GM12878 (cell line): Measurements from ENCODE around the gene PHOSPHO1. TPM values are rescaled to one million over a fixed set of nuclear protein-coding genes. Genes with fewer than 3 reads are reported as not detected.
A peak's percentile ranks its signal among the peaks of the same experiment; 100 is the strongest.

Experiments
- BHLHE40 ChIP-seq, 2 experiments: fragments of 450-650 bp in 1 of 2; IDR thresholded peaks; 2 replicates each; pipeline ENCODE4 v1.6.1; 2011 to 2017; ENCODE audit warnings: low read depth in 2 of 2, borderline replicate concordance in 1 of 2, improper control_type of control experiment in 1 of 2, low read length in 1 of 2, mild to moderate bottlenecking in 1 of 2
- CBFB ChIP-seq: IDR thresholded peaks from 2 replicates; pipeline ENCODE4 v1.6.1; 2016; ENCODE audit warnings: antibody characterized with exemption, low read depth
- CHD4 ChIP-seq: fragments of 200-600 bp; sonication (generic); IDR thresholded peaks from 2 replicates; pipeline ENCODE4 v1.6.1; 2016; ENCODE audit warnings: mild to moderate bottlenecking
- CREM ChIP-seq: IDR thresholded peaks from 2 replicates; pipeline ENCODE4 v1.6.1; 2014; ENCODE audit warnings: antibody characterized with exemption, low read depth
- EZH2 ChIP-seq: IDR thresholded peaks from 2 replicates; pipeline ENCODE4 v1.6.1; 2012; ENCODE audit warnings: low read depth, mild to moderate bottlenecking, control low read depth, inconsistent platforms, low read length, borderline replicate concordance; ENCODE audit not compliant: control insufficient read depth
- GABPA ChIP-seq: IDR thresholded peaks from 2 replicates; pipeline ENCODE4 v1.6.1; 2014; ENCODE audit warnings: antibody characterized with exemption, low read depth, mild to moderate bottlenecking, inconsistent platforms
- KDM1A ChIP-seq: fragments of 200-600 bp; sonication (generic); IDR thresholded peaks from 2 replicates; pipeline ENCODE4 v1.6.1; 2016; ENCODE audit warnings: borderline replicate concordance
- KLF5 ChIP-seq: fragments of 450-650 bp; IDR thresholded peaks from 2 replicates; pipeline ENCODE4 v1.6.1; 2014; ENCODE audit warnings: mild to moderate bottlenecking; ENCODE audit not compliant: partially characterized antibody
- NBN ChIP-seq: fragments of 450-650 bp; IDR thresholded peaks from 2 replicates; pipeline ENCODE4 v1.6.1; 2016
- NR2F1 ChIP-seq: fragments of 450-650 bp; conservative IDR thresholded peaks from 2 replicates; pipeline ENCODE4 v1.6.1; 2017; ENCODE audit warnings: mild to moderate bottlenecking
- PAX5 ChIP-seq: IDR thresholded peaks from 2 replicates; pipeline ENCODE4 v1.6.1; 2011; ENCODE audit warnings: low read depth, low read length, borderline replicate concordance
- PKNOX1 ChIP-seq: fragments of 450-650 bp; IDR thresholded peaks from 2 replicates; pipeline ENCODE4 v1.6.1; 2016; ENCODE audit warnings: mild to moderate bottlenecking
- RCOR1 ChIP-seq: conservative IDR thresholded peaks from 2 replicates; pipeline ENCODE4 v1.6.1; 2012; ENCODE audit warnings: low read depth, low read length, improper control_type of control experiment
- RUNX3 ChIP-seq: IDR thresholded peaks from 2 replicates; pipeline ENCODE4 v1.6.1; 2012; ENCODE audit warnings: low read length, inconsistent platforms
- TARDBP ChIP-seq: IDR thresholded peaks from 2 replicates; pipeline ENCODE4 v1.6.1; 2016; ENCODE audit warnings: borderline replicate concordance
- USF1 ChIP-seq: IDR thresholded peaks from 2 replicates; pipeline ENCODE4 v1.6.1; 2011; ENCODE audit warnings: borderline replicate concordance, low read depth, mild to moderate bottlenecking, moderate library complexity, mixed read lengths, low read length; ENCODE audit not compliant: insufficient read depth; ENCODE audit errors: extremely low read length
- YBX1 ChIP-seq: fragments of 450-650 bp; IDR thresholded peaks from 2 replicates; pipeline ENCODE4 v1.6.1; 2016; ENCODE audit warnings: antibody characterized with exemption
- polyA plus RNA-seq, 11 experiments: library from polyadenylated mRNA; depleted of rRNA in 4 of 11; unstranded in 6 of 11; stranded (reverse) in 5 of 11; fragments of >200 nt; fragmentation: Nextera tagmentation in 4 of 11; fragmentation: Illumina TruSeq in 1 of 11; extraction: Ambion mirVana in 4 of 11; extraction: Trizol in 1 of 11; gene quantifications; 1 replicate in 1 of 11; 2 replicates in 10 of 11; pipeline versions ENCODE4 v1.2.1 to v1.2.3, GENCODE V29; 2011 to 2016; ENCODE audit warnings: inconsistent platforms in 2 of 11, missing spikeins in 2 of 11, low read depth in 1 of 11
- total RNA-seq, 4 experiments: library from RNA; depleted of rRNA in 3 of 4; stranded (reverse); fragments of >200 nt in 3 of 4; fragmentation: Illumina TruSeq in 1 of 4; extraction: Trizol in 1 of 4; gene quantifications; 2 replicates each; pipeline versions ENCODE4 v1.2.1 to v1.2.3, GENCODE V29; 2013 to 2021
- TF ChIP-seq, protein P1 (sequence below): IDR thresholded peaks from 2 replicates; pipeline ENCODE4 v1.6.1; 2011; ENCODE audit warnings: borderline replicate concordance, low read depth, mild to moderate bottlenecking, moderate library complexity, low read length; ENCODE audit not compliant: insufficient read depth, poor library complexity, severe bottlenecking
- TF ChIP-seq, protein P2 (sequence below): fragments of 450-650 bp; IDR thresholded peaks from 2 replicates; pipeline ENCODE4 v1.6.1; 2017; ENCODE audit warnings: low read depth, mild to moderate bottlenecking, moderate library complexity
- TF ChIP-seq, protein P3 (sequence below): fragments of 450-650 bp; IDR thresholded peaks from 2 replicates; pipeline ENCODE4 v1.6.1; 2018; ENCODE audit warnings: borderline replicate concordance, mild to moderate bottlenecking; ENCODE audit not compliant: partially characterized antibody

PHOSPHO1 gene
- total and polyA plus RNA-seq, 10 of the 15 experiments (the other 5 are each of a cell fraction or from before 2014, with no cell fraction given), result 0.03 to 1.5 (median 0.16) TPM; not detected in 2

DNA sequence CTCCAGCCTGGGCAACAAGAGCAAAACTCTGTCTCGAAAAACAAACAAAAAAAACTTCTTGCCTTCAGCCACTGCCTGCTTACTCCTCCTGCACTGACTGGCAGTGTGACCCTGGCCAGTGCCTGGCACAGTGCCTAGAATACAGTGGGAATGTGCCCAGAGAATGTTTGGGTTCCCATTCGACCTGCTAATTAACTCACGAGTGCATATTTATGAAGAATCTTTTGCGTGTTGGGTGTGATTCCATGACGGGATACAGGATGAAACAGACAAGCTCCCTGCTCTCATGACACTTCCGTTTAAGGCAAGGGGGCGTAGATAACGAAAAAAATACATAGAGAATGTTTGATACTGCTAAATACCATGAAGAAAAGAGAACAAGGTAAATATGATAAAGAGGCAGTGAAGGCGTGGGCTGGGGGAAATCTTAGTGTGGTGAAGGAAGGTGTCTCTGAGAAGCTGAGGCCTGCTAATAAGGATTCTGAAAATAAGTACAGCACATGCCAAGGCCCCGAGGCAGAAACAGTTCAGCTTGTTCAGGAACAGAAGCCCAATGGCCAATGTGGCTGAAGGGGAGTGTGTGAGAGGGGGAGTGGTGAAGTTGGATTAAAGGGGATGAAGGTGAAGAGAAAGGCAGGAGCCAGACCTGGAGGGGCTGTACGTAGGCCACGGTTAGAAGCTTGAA lies 15.8 kb downstream of the PHOSPHO1 start (continued):
- no peak for TF ChIP-seq KLF5
- TF ChIP-seq YBX1, result no peak
- TF ChIP-seq CBFB, result no peak
- TF ChIP-seq, protein P1, sequence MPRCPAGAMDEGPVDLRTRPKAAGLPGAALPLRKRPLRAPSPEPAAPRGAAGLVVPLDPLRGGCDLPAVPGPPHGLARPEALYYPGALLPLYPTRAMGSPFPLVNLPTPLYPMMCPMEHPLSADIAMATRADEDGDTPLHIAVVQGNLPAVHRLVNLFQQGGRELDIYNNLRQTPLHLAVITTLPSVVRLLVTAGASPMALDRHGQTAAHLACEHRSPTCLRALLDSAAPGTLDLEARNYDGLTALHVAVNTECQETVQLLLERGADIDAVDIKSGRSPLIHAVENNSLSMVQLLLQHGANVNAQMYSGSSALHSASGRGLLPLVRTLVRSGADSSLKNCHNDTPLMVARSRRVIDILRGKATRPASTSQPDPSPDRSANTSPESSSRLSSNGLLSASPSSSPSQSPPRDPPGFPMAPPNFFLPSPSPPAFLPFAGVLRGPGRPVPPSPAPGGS, result no peak
- TF ChIP-seq GABPA, result no peak
- TF ChIP-seq EZH2, result no peak
- TF ChIP-seq KDM1A, result no peak
- TF ChIP-seq PKNOX1, result no peak; the same call in 1 of the 2 replicates
- no peak for TF ChIP-seq CREM
- no peak for TF ChIP-seq TARDBP
- TF ChIP-seq BHLHE40 (IDR thresholded peaks at IDR 0.05; ENCODE audit: borderline replicate concordance in 1 of 2, low read depth in 2 of 2, low read length in 1 of 2), result peak; percentile 45 to 60; a peak in 2 of 4 replicates
- TF ChIP-seq, protein P2, sequence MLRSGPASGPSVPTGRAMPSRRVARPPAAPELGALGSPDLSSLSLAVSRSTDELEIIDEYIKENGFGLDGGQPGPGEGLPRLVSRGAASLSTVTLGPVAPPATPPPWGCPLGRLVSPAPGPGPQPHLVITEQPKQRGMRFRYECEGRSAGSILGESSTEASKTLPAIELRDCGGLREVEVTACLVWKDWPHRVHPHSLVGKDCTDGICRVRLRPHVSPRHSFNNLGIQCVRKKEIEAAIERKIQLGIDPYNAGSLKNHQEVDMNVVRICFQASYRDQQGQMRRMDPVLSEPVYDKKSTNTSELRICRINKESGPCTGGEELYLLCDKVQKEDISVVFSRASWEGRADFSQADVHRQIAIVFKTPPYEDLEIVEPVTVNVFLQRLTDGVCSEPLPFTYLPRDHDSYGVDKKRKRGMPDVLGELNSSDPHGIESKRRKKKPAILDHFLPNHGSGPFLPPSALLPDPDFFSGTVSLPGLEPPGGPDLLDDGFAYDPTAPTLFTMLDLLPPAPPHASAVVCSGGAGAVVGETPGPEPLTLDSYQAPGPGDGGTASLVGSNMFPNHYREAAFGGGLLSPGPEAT, result peak; percentile 28; the same call in 1 of the 2 replicates
- TF ChIP-seq NBN, result peak; percentile 81
- no peak for TF ChIP-seq RCOR1
- TF ChIP-seq USF1, result no peak
- no peak for TF ChIP-seq PAX5
- no peak for TF ChIP-seq NR2F1
- TF ChIP-seq CHD4, result no peak
- TF ChIP-seq, protein P3, sequence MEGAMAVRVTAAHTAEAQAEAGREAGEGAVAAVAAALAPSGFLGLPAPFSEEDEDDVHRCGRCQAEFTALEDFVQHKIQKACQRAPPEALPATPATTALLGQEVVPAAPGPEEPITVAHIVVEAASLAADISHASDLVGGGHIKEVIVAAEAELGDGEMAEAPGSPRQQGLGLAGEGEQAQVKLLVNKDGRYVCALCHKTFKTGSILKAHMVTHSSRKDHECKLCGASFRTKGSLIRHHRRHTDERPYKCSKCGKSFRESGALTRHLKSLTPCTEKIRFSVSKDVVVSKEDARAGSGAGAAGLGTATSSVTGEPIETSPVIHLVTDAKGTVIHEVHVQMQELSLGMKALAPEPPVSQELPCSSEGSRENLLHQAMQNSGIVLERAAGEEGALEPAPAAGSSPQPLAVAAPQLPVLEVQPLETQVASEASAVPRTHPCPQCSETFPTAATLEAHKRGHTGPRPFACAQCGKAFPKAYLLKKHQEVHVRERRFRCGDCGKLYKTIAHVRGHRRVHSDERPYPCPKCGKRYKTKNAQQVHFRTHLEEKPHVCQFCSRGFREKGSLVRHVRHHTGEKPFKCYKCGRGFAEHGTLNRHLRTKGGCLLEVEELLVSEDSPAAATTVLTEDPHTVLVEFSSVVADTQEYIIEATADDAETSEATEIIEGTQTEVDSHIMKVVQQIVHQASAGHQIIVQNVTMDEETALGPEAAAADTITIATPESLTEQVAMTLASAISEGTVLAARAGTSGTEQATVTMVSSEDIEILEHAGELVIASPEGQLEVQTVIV, result no peak
- TF ChIP-seq RUNX3, result peak; percentile 48
